H1 (cell line): ENCODE measurements around the gene ZMYM2. TPM values are rescaled to one million over a fixed set of nuclear protein-coding genes. Genes with fewer than 3 reads are reported as not detected.

Source experiments
- CTCF ChIA-PET: fragments of 300-600 bp; sonication (Branson Sonifier 250); formaldehyde crosslinking; loops from one replicate; lab custom pipeline; 2021; ENCODE audit not compliant: partially characterized antibody; lab: Charles Lee
- POLR2A ChIA-PET: fragments of 300-600 bp; sonication (Branson Sonifier 250); formaldehyde crosslinking; loops from one replicate; lab custom pipeline; 2021; ENCODE audit warnings: inconsistent platforms; ENCODE audit not compliant: partially characterized antibody; lab: Charles Lee
- DNase-seq, 2 experiments: peaks; one replicate each; pipeline versions ENCODE4 v3.0.0 to v3.0.0-alpha.2; 2010 to 2022; ENCODE audit warnings: low spot score in 2 of 2, low read depth in 1 of 2, mixed read lengths in 1 of 2
- FAIRE-seq: peaks from 2 replicates; lab custom pipeline; 2011; peaks lifted over from hg19 to GRCh38; lab: Jason Lieb, UNC
- H2AFZ ChIP-seq: 2 replicates; pipeline ENCODE4 v1.8.1; 2012; ENCODE audit warnings: low read length, inconsistent platforms
- H2AK5ac ChIP-seq: 2 replicates; pipeline ENCODE4 v1.6.1; 2013; ENCODE audit warnings: low read depth, low read length
- H2BK120ac ChIP-seq: replicated peaks from 2 replicates; pipeline ENCODE3; 2013; ENCODE audit warnings: low read depth, low read length, inconsistent platforms
- H2BK12ac ChIP-seq: 2 replicates; pipeline ENCODE4 v1.6.1; 2013; ENCODE audit warnings: low read depth, low read length
- H2BK15ac ChIP-seq: 2 replicates; pipeline ENCODE4 v1.6.1; 2013; ENCODE audit warnings: low read length
- H2BK20ac ChIP-seq: 2 replicates; pipeline ENCODE4 v1.6.1; 2013; ENCODE audit warnings: low read length
- H2BK5ac ChIP-seq: 2 replicates; pipeline ENCODE4 v1.6.1; 2013; ENCODE audit warnings: low read depth, low read length
- H3K14ac ChIP-seq: 2 replicates; pipeline ENCODE4 v1.6.1; 2013; ENCODE audit warnings: inconsistent platforms; ENCODE audit not compliant: insufficient read length
- H3K18ac ChIP-seq: 2 replicates; pipeline ENCODE4 v1.6.1; 2013; ENCODE audit warnings: low read length; ENCODE audit errors: extremely low read depth
- H3K23ac ChIP-seq: 2 replicates; pipeline ENCODE4 v1.6.1; 2013; ENCODE audit warnings: inconsistent platforms; ENCODE audit not compliant: insufficient read length
- H3K23me2 ChIP-seq: 2 replicates; pipeline ENCODE4 v1.6.1; 2013; ENCODE audit warnings: low read depth, low read length
- H3K27ac ChIP-seq: 2 replicates; pipeline ENCODE4 v1.6.1; 2011; ENCODE audit warnings: low read depth, low read length, inconsistent platforms
- H3K27me3 ChIP-seq, 4 experiments: replicated peaks in 1 of 4; 1 replicate in 1 of 4; 2 replicates in 3 of 4; pipeline versions ENCODE4 v1.6.1 to v1.8.1; 2011 to 2013; ENCODE audit warnings: low read length in 3 of 4, mild to moderate bottlenecking in 3 of 4, inconsistent platforms in 2 of 4, mixed read lengths in 2 of 4, moderate library complexity in 1 of 4; ENCODE audit not compliant: control insufficient read depth in 3 of 4, insufficient read depth in 3 of 4; ENCODE audit errors: extremely low read depth in 1 of 4
- H3K36me3 ChIP-seq, 4 experiments: 2 replicates each; pipeline versions ENCODE4 v1.6.1 to v1.8.1; 2011 to 2013; ENCODE audit warnings: mild to moderate bottlenecking in 4 of 4, low read length in 3 of 4, moderate library complexity in 2 of 4, control low read depth in 1 of 4, inconsistent platforms in 1 of 4; ENCODE audit not compliant: insufficient read depth in 4 of 4, control insufficient read depth in 2 of 4
- H3K4ac ChIP-seq: replicated peaks from 2 replicates; pipeline ENCODE3; 2013; ENCODE audit warnings: low read length, low read depth, mixed read lengths, inconsistent platforms; ENCODE audit not compliant: insufficient read length
- H3K4me1 ChIP-seq, 4 experiments: replicated peaks in 1 of 4; 1 replicate in 1 of 4; 2 replicates in 3 of 4; pipeline versions ENCODE4 v1.6.1 to v1.8.1; 2011 to 2013; ENCODE audit warnings: low read length in 3 of 4, inconsistent platforms in 2 of 4, mixed read lengths in 1 of 4; ENCODE audit not compliant: insufficient read depth in 4 of 4, control insufficient read depth in 3 of 4
- H3K4me2 ChIP-seq, 2 experiments: 2 replicates each; pipeline versions ENCODE4 v1.6.1 to v1.8.1; 2011 to 2013; ENCODE audit warnings: low read depth in 2 of 2, low read length in 2 of 2, control low read depth in 1 of 2, inconsistent platforms in 1 of 2, mild to moderate bottlenecking in 1 of 2; ENCODE audit not compliant: insufficient read depth in 1 of 2
- H3K4me3 ChIP-seq, 4 experiments: fragments of 200-600, 300-600 bp in 1 of 4; sonication (generic), shearing (Covaris generic), sonication (Bioruptor Twin) in 1 of 4; 2 replicates each; pipeline versions ENCODE4 v1.5.1 to v1.8.1; 2011 to 2016; ENCODE audit warnings: low read length in 4 of 4, low read depth in 3 of 4, control low read depth in 2 of 4, inconsistent platforms in 2 of 4, mild to moderate bottlenecking in 2 of 4, mixed read lengths in 1 of 4, moderate library complexity in 1 of 4; ENCODE audit not compliant: insufficient read depth in 2 of 4; ENCODE audit errors: extremely low read depth in 1 of 4
- H3K56ac ChIP-seq: replicated peaks from 2 replicates; pipeline ENCODE3; 2013; ENCODE audit warnings: low read depth, mild to moderate bottlenecking, mixed read lengths, low read length, inconsistent platforms; ENCODE audit not compliant: insufficient read length
- H3K79me1 ChIP-seq: 2 replicates; pipeline ENCODE4 v1.6.1; 2013; ENCODE audit warnings: low read depth, low read length, control low read depth
- H3K79me2 ChIP-seq, 2 experiments: 2 replicates each; pipeline versions ENCODE4 v1.6.1 to v1.8.1; 2012 to 2013; ENCODE audit warnings: low read length in 2 of 2, mild to moderate bottlenecking in 2 of 2, inconsistent platforms in 1 of 2; ENCODE audit not compliant: insufficient read depth in 2 of 2, control insufficient read depth in 1 of 2
- H3K9ac ChIP-seq, 4 experiments: replicated peaks in 1 of 4; 1 replicate in 1 of 4; 2 replicates in 3 of 4; pipeline versions ENCODE4 v1.6.1 to v1.8.1; 2011 to 2013; ENCODE audit warnings: low read depth in 3 of 4, low read length in 3 of 4, control low read depth in 2 of 4, mild to moderate bottlenecking in 2 of 4, moderate library complexity in 2 of 4, inconsistent platforms in 1 of 4; ENCODE audit errors: extremely low read depth in 1 of 4
- H3K9me3 ChIP-seq, 2 experiments: 2 replicates each; pipeline versions ENCODE4 v1.6.1 to v1.8.1; 2012 to 2013; ENCODE audit warnings: mild to moderate bottlenecking in 2 of 2, moderate library complexity in 2 of 2, control low read depth in 1 of 2, inconsistent platforms in 1 of 2, low read depth in 1 of 2, low read length in 1 of 2, mixed read lengths in 1 of 2; ENCODE audit not compliant: insufficient read depth in 2 of 2
- H4K20me1 ChIP-seq, 2 experiments: replicated peaks in 1 of 2; 2 replicates each; pipeline versions ENCODE3 to v1.8.1; 2011 to 2013; ENCODE audit warnings: inconsistent platforms in 2 of 2, low read length in 2 of 2, mild to moderate bottlenecking in 1 of 2; ENCODE audit not compliant: insufficient read depth in 2 of 2, control insufficient read depth in 1 of 2
- H4K5ac ChIP-seq: 2 replicates; pipeline ENCODE4 v1.6.1; 2013; ENCODE audit warnings: low read length, low read depth, mixed read lengths, inconsistent platforms; ENCODE audit not compliant: insufficient read length
- H4K8ac ChIP-seq: 2 replicates; pipeline ENCODE4 v1.8.0; 2013; ENCODE audit warnings: mild to moderate bottlenecking, moderate library complexity, low read length, inconsistent platforms; ENCODE audit not compliant: insufficient read depth; ENCODE audit errors: extremely low read depth
- H4K91ac ChIP-seq: replicated peaks from 2 replicates; pipeline ENCODE3; 2013; ENCODE audit warnings: low read length, mixed read lengths, inconsistent platforms; ENCODE audit not compliant: insufficient read length
- CBX8 ChIP-seq: fragments of 300-800, 300-1000 bp; sonication (generic); IDR thresholded peaks from 2 replicates; pipeline ENCODE4 v1.7.1; 2016; ENCODE audit warnings: low read depth, low read length, borderline replicate concordance
- E2F6 ChIP-seq: IDR thresholded peaks from 2 replicates; pipeline ENCODE4 v1.6.1; 2012; ENCODE audit warnings: inconsistent platforms
- EGR1 ChIP-seq: IDR thresholded peaks from 2 replicates; pipeline ENCODE4 v1.6.1; 2011; ENCODE audit warnings: low read depth, low read length, borderline replicate concordance
- ZNF274 ChIP-seq: IDR thresholded peaks from 2 replicates; pipeline ENCODE4 v1.7.0; 2012; ENCODE audit warnings: low read length, borderline replicate concordance; ENCODE audit errors: extremely low read depth
- WGBS, 2 experiments: shearing (Covaris generic) in 1 of 2; methylation state at CpG; one replicate each; pipeline versions ENCODE4 v1.1.6 to v1.1.7; 2013 to 2015; ENCODE audit warnings: low lambda C conversion rate in 2 of 2, mixed read lengths in 2 of 2, inconsistent platforms in 1 of 2, low coverage in 1 of 2, missing lambda C conversion rate in 1 of 2; ENCODE audit not compliant: insufficient replicate concordance in 2 of 2, insufficient coverage in 1 of 2, insufficient read length in 1 of 2; ENCODE audit errors: extremely low coverage in 1 of 2, missing lambda C conversion rate in 1 of 2; 5-methylcytosine and 5-hydroxymethylcytosine counted together
- polyA plus RNA-seq, 7 experiments: library from polyadenylated mRNA; depleted of rRNA in 3 of 7; stranded (reverse) in 5 of 7; unstranded in 2 of 7; fragments of >200 nt in 5 of 7; fragments of 200-250 nt in 2 of 7; gene quantifications; 1 replicate in 5 of 7; 2 replicates in 1 of 7; 4 replicates in 1 of 7; pipeline versions ENCODE4 v1.2.1 to v1.2.3, GENCODE V29; 2011 to 2013; ENCODE audit warnings: missing spikeins in 2 of 7, mixed read lengths in 2 of 7
- total RNA-seq: library from RNA; stranded (reverse); fragmentation: NEBNext Ultra II Directional; extraction: Animal tissue kit (Norgen Biotek cat#: 25700); gene quantifications from 2 replicates; pipeline ENCODE4 v1.2.1, GENCODE V29; 2021

ZMYM2 gene
- total and polyA plus RNA-seq, 2 of the 8 experiments (the other 6 are each of a cell fraction or from before 2014, with no cell fraction given), result 41.2 to 159 TPM

- FAIRE-seq (no peak), DNase-seq (no peak)
- Histone ChIP-seq H3K27ac (no peak overlapping the region), H2AFZ (no peak overlapping the region), H2BK15ac (no peak overlapping the region), H2BK120ac (no peak overlapping the region), H2BK12ac (no peak overlapping the region), H3K23me2 (no peaks in the 10 kb centered on the region; the same call in 1 of the 2 replicates), H2BK20ac (no peak overlapping the region), H2AK5ac (no peak overlapping the region), H3K4me1 (no peaks in the 10 kb centered on the region), H3K4me2 (no peak overlapping the region), H3K14ac (no peak overlapping the region), H3K4ac (no peak overlapping the region), H4K20me1 (peaks cover 0 to 1% of the 10 kb centered on the region in 2 experiments), H3K18ac (no peak overlapping the region), H3K36me3 (peaks cover 3 to 55% (median 15%) of the 10 kb centered on the region in 4 experiments; a peak in 7 of 8 replicates), H3K56ac (no peak overlapping the region), H3K4me3 (no peak overlapping the region), H4K8ac (no peak overlapping the region), H3K79me2 (no peaks in the 10 kb centered on the region), H2BK5ac (no peak overlapping the region), H3K9me3 (no peaks in the 10 kb centered on the region), H3K9ac (no peak overlapping the region), H3K27me3 (no peaks in the 10 kb centered on the region), H3K23ac (no peak overlapping the region), H4K5ac (no peak overlapping the region), H4K91ac (no peak overlapping the region), H3K79me1 (no peaks in the 10 kb centered on the region)
- ChIA-PET POLR2A (no interaction called here), CTCF (interaction anchor here (0.7 to 1.6 kb wide), 2 partner anchors 46 to 91 kb away, joined by 3 read pairs; no protein-coding TSS in a partner anchor)
- TF ChIP-seq ZNF274 (no peak), EGR1 (no peak), E2F6 (no peak), CBX8 (no peak)
- 82% methylated on average over 1 of the region's 1 CpG; no CpG with 5 or more reads in 1 of the 2 experiments for WGBS, 2 experiments
Measured at GRCh38 chr13:20074966-20075365, 116.4 kb downstream of the ZMYM2 start.
